HG03060 (cell line): Measurements from ENCODE around the gene AFF3.
"Not testable (repeated sequence)": the region's sequence is repeated elsewhere in the genome, so short reads cannot be mapped to it uniquely, and the experiment has no call there.

Source experiments
- ATAC-seq: cut with Tn5 transposase; IDR thresholded peaks from one replicate; pipeline ENCODE4 v1.9.1; 2021; ENCODE audit warnings: low read depth, moderate number of reproducible peaks; ENCODE audit not compliant: unreplicated experiment

The AFF3 gene

GRCh38 chr2:100107906-100108647, 34.3 kb downstream of the AFF3 start:
- no peak for ATAC-seq

GRCh38 chr2:100107440-100107839, 35.0 kb downstream of the AFF3 start:
- no peak for ATAC-seq

- ATAC-seq: no peak
These were observed 35.9 kb downstream of the AFF3 start for GRCh38 chr2:100106460-100106859.

- ATAC-seq: no peak
These were observed 36.7 kb downstream of the AFF3 start for GRCh38 chr2:100105678-100106054.

GRCh38 chr2:100104718-100105677, 37.4 kb downstream of the AFF3 start:
- no peak for ATAC-seq

GRCh38 chr2:100104265-100104664, 38.1 kb downstream of the AFF3 start:
- ATAC-seq: not testable (repeated sequence)

GRCh38 chr2:100103527-100104252, 38.7 kb downstream of the AFF3 start:
- ATAC-seq: not testable (repeated sequence)

GRCh38 chr2:100102466-100103180, 39.8 kb downstream of the AFF3 start:
- not testable (repeated sequence) for ATAC-seq

- not testable (repeated sequence) for ATAC-seq
These were observed 43.5 kb downstream of the AFF3 start for GRCh38 chr2:100098855-100099254.

GRCh38 chr2:100097611-100098294, 44.6 kb downstream of the AFF3 start:
- not testable (repeated sequence) for ATAC-seq

- ATAC-seq: not testable (repeated sequence)
These were observed 46.5 kb downstream of the AFF3 start for GRCh38 chr2:100095845-100096244.

- ATAC-seq: not testable (repeated sequence)
These were observed 50.6 kb downstream of the AFF3 start for GRCh38 chr2:100091807-100092206.

GRCh38 chr2:100085744-100086143, 56.6 kb downstream of the AFF3 start:
- ATAC-seq: not testable (repeated sequence)

GRCh38 chr2:100083421-100084216, 58.8 kb downstream of the AFF3 start:
- ATAC-seq: not testable (repeated sequence)

GRCh38 chr2:100082302-100082978, 60.0 kb downstream of the AFF3 start:
- not testable (repeated sequence) for ATAC-seq

- no peak for ATAC-seq
These were observed 64.5 kb downstream of the AFF3 start for GRCh38 chr2:100077935-100078334.

GRCh38 chr2:100077456-100077855, 64.9 kb downstream of the AFF3 start:
- ATAC-seq: no peak

- ATAC-seq: no peak
These were observed 66.9 kb downstream of the AFF3 start for GRCh38 chr2:100075532-100075931.
